ENCODE measurements around the gene BCAS1. TPM values are rescaled to one million over a fixed set of nuclear protein-coding genes. Genes with fewer than 3 reads are reported as not detected.
A peak's percentile ranks its signal among the peaks of the same experiment; 100 is the strongest.

BCAS1 gene
- total RNA-seq, 1 donor from 2014 or later: 0.04 TPM

DNA sequence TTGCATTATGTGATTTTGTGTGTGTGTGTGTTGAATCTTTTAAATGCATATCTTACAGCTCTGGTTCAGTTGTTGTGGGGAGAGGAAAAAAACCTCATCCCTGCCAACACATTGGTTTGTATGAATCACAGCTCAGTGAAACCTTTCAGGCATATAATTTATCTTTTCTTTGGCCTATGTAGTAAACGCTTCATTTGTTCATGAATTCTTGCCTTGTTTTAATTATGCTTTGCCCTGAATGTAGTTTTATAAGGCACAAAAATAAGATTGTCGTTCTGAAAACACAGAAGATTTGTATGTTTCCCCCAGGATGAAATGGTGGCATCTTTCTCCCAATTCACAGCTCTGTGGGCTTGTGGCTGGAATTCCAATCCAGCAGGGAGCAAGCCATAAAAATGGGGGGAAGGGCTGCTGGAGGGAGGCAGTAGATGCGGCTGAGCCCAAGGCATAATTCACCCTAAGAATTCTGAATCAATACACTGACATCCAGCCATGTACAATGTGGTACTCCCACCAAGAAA, 45.1 kb downstream of the BCAS1 start:
- Histone ChIP-seq H3K27me3 (ENCODE audit: control insufficient read depth, insufficient read depth, low read length) (no peaks in the 10 kb centered on the region), H3K4me3 (ENCODE audit: low read depth, low read length) (no peak overlapping the region), H3K36me3 (ENCODE audit: control insufficient read depth, insufficient read depth, low read length) (no peaks in the 10 kb centered on the region)
- TF ChIP-seq CTCF (IDR thresholded peaks at IDR 0.05; ENCODE audit: insufficient read depth, low read length, poor library complexity, severe bottlenecking): no peak
- peak; percentile 66 for DNase-seq (ENCODE audit: low read depth)

- Histone ChIP-seq H3K27me3 (ENCODE audit: control insufficient read depth, insufficient read depth, low read length) (no peaks in the 10 kb centered on the region), H3K4me3 (ENCODE audit: low read depth, low read length) (no peak overlapping the region), H3K36me3 (ENCODE audit: control insufficient read depth, insufficient read depth, low read length) (no peaks in the 10 kb centered on the region)
- DNase-seq (ENCODE audit: low read depth): no peak
- TF ChIP-seq CTCF (IDR thresholded peaks at IDR 0.05; ENCODE audit: insufficient read depth, low read length, poor library complexity, severe bottlenecking): no peak
Measured at GRCh38 chr20:54023406-54023805, 47.0 kb downstream of the BCAS1 start.

DNA sequence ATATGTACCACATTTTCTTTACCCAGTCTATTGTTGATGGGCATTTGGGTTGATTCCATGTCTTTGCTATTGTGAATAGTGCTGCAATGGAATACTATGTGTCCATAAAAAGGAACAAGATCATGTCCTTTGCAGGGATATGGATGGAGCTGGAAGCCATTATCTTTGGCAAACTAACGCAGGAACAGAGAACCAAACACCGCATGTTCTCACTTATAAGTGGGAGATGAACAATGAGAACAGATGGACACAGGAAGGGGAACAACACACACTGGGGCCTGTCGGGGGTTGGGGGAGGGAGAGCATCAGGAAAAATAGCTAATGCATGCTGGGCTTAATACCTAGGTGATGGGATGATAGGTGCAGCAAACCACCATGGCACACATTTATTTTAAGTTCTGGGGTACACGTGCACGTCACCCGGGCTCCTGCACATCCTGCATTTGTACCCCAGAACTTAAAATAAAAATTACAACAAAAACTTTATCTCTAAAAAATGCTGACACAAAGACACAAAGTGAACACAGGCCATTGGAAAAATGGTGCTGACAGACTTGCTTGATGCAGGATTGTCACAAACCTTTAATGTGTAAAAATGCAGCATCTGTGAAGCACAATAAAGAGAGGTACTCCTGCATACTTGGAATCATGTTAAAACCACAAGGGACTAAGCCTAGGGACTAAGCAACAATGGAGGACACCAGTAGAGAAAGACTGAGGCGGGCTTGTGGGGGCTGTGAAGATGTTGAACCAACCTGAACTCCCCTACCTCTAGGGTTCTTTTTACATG, 48.8 kb downstream of the BCAS1 start:
- DNase-seq (ENCODE audit: low read depth): no peak
- H3K4me3 ChIP-seq (ENCODE audit: low read depth, low read length): no peak overlapping the region
- no peak for TF ChIP-seq CTCF (IDR thresholded peaks at IDR 0.05; ENCODE audit: insufficient read depth, low read length, poor library complexity, severe bottlenecking)
- H3K27me3 ChIP-seq (ENCODE audit: control insufficient read depth, insufficient read depth, low read length): no peaks in the 10 kb centered on the region
- H3K36me3 ChIP-seq (ENCODE audit: control insufficient read depth, insufficient read depth, low read length): no peaks in the 10 kb centered on the region

DNA sequence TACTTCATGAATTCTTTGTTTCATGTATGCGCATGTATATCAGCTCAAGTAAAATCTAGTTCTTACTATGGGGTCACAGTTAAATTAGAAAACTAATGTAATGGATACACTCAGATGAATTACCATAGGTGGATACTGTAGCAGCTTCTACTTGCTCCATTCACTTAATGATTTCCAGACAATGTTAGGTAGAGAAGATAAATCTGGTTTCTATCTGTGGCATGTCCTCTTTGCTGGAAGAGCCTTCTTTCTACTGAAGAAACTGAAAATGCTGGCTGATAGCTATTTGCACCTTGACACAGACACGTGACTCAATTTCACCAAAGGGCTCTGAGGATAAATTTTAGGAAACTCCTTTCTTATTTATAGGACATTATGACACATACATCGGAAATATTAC, 49.5 kb downstream of the BCAS1 start:
- H3K36me3 ChIP-seq (ENCODE audit: control insufficient read depth, insufficient read depth, low read length): no peaks in the 10 kb centered on the region
- no peak for DNase-seq (ENCODE audit: low read depth)
- H3K4me3 ChIP-seq (ENCODE audit: low read depth, low read length): no peak overlapping the region
- no peaks in the 10 kb centered on the region for H3K27me3 ChIP-seq (ENCODE audit: control insufficient read depth, insufficient read depth, low read length)
- no peak for TF ChIP-seq CTCF (IDR thresholded peaks at IDR 0.05; ENCODE audit: insufficient read depth, low read length, poor library complexity, severe bottlenecking)

- Histone ChIP-seq H3K4me3 (ENCODE audit: low read depth, low read length) (no peak overlapping the region), H3K27me3 (ENCODE audit: control insufficient read depth, insufficient read depth, low read length) (no peaks in the 10 kb centered on the region), H3K36me3 (ENCODE audit: control insufficient read depth, insufficient read depth, low read length) (no peaks in the 10 kb centered on the region)
- DNase-seq (ENCODE audit: low read depth): no peak
- TF ChIP-seq CTCF (IDR thresholded peaks at IDR 0.05; ENCODE audit: insufficient read depth, low read length, poor library complexity, severe bottlenecking): no peak
Measured at GRCh38 chr20:54020348-54020747, 50.0 kb downstream of the BCAS1 start.

GRCh38 chr20:54019585-54019984, 50.8 kb downstream of the BCAS1 start:
- no peak for DNase-seq (ENCODE audit: low read depth)
- no peaks in the 10 kb centered on the region for H3K27me3 ChIP-seq (ENCODE audit: control insufficient read depth, insufficient read depth, low read length)
- H3K4me3 ChIP-seq (ENCODE audit: low read depth, low read length): no peak overlapping the region
- H3K36me3 ChIP-seq (ENCODE audit: control insufficient read depth, insufficient read depth, low read length): no peaks in the 10 kb centered on the region
- TF ChIP-seq CTCF (IDR thresholded peaks at IDR 0.05; ENCODE audit: insufficient read depth, low read length, poor library complexity, severe bottlenecking): no peak

Measured in kidney epithelial cell (primary cell).